ENCODE results near the gene IGFBP2.

GRCh38 chr2:216650626-216651257 is 17.5 kb downstream of the IGFBP2 start:
- TF ChIP-seq CTCF (conservative IDR thresholded peaks at IDR 0.05; ENCODE audit: low read depth, low read length), result no peak
- TF ChIP-seq NFE2L2 (IDR thresholded peaks at IDR 0.05; ENCODE audit: low read depth, low read length), result no peak
- TF ChIP-seq RFX5 (IDR thresholded peaks at IDR 0.05; ENCODE audit: low read depth, low read length), result no peak
- TF ChIP-seq POLR2A (IDR thresholded peaks at IDR 0.05; ENCODE audit: low read depth, low read length), result no peak
- no peak for TF ChIP-seq RAD21 (IDR thresholded peaks at IDR 0.05; ENCODE audit: low read length)
- no peak for TF ChIP-seq BHLHE40 (IDR thresholded peaks at IDR 0.05; ENCODE audit: low read depth, low read length)
- no peak for TF ChIP-seq USF2 (IDR thresholded peaks at IDR 0.05; ENCODE audit: low read depth, low read length)
- TF ChIP-seq CEBPB (IDR thresholded peaks at IDR 0.05; ENCODE audit: low read depth, low read length), result no peak
- TF ChIP-seq FOS (IDR thresholded peaks at IDR 0.05; ENCODE audit: low read depth, low read length), result no peak
